Tibial nerve (tissue), 4 donors: ENCODE results near the gene GPHA2.

Experiments
- CTCF ChIP-seq, 5 experiments: fragments of 200-600 bp in 3 of 5; fragments of 450-650 bp in 2 of 5; sonication (generic) in 3 of 5; IDR thresholded peaks; one replicate each; pipeline ENCODE4 v1.5.1; 2016 to 2019; ENCODE audit warnings: antibody characterized with exemption in 5 of 5, mild to moderate bottlenecking in 3 of 5, moderate library complexity in 2 of 5
- EP300 ChIP-seq, 2 donors: sonication (generic); formaldehyde crosslinking; IDR thresholded peaks; one replicate each; pipeline ENCODE4 v1.6.1; 2017; ENCODE audit warnings: antibody characterized with exemption in 2 of 2, mild to moderate bottlenecking in 1 of 2
- POLR2A ChIP-seq, 2 donors: fragments of 450-650 bp; IDR thresholded peaks; one replicate each; pipeline ENCODE4 v1.6.1; 2017; ENCODE audit warnings: antibody characterized with exemption in 2 of 2, mild to moderate bottlenecking in 2 of 2, moderate library complexity in 2 of 2

DNA sequence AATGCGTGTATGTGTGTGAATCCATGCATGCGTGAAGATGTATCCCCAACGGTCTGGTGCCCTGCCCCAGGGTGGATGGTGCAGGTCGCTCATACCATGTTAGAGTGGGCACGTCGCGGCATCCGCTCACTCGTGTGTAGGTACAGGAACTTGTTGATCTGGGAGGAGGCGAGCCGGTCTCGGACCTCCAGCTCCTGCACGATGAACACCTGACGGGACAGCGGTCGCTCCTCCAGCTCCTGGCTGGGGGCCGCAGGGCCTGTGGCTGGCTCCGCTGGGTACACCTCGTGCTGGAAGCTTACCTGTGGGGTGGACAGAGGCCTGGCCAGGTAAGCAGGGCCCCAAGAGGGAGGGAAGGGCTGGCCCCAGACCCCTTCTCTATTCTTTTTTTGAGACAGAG, 37.2 kb downstream of the GPHA2 start:
- TF ChIP-seq CTCF (IDR thresholded peaks at IDR 0.05) (no peak), POLR2A (IDR thresholded peaks at IDR 0.05) (no peak), EP300 (IDR thresholded peaks at IDR 0.05) (no peak)
